ENCODE results near the gene CYP3A5.
"Not testable (repeated sequence)": the region's sequence is repeated elsewhere in the genome, so short reads cannot be mapped to it uniquely, and the experiment has no call there.

The CYP3A5 gene

GRCh38 chr7:99685871-99686608 is 6.2 kb upstream of the CYP3A5 start:
- DNase-seq (ENCODE audit: low spot score), result peak; percentile 45

- DNase-seq (ENCODE audit: low spot score), result no peak
Observed at GRCh38 chr7:99685129-99685758, 5.4 kb upstream of the CYP3A5 start.

- no peak for DNase-seq (ENCODE audit: low spot score)
Observed at GRCh38 chr7:99679032-99679399, 780 bp downstream of the CYP3A5 start.

- DNase-seq (ENCODE audit: low spot score), result no peak
Observed at GRCh38 chr7:99677648-99678045, 2.1 kb downstream of the CYP3A5 start.

GRCh38 chr7:99677013-99677647 is 2.7 kb downstream of the CYP3A5 start:
- DNase-seq (ENCODE audit: low spot score), result no peak

GRCh38 chr7:99674995-99675742 is 4.6 kb downstream of the CYP3A5 start:
- DNase-seq (ENCODE audit: low spot score), result no peak

- no peak for DNase-seq (ENCODE audit: low spot score)
Observed at GRCh38 chr7:99672573-99672972, 7.2 kb downstream of the CYP3A5 start.

GRCh38 chr7:99669782-99670181 is 10.0 kb downstream of the CYP3A5 start:
- DNase-seq (ENCODE audit: low spot score), result no peak

GRCh38 chr7:99668541-99668940 is 11.3 kb downstream of the CYP3A5 start:
- DNase-seq (ENCODE audit: low spot score), result no peak

- no peak for DNase-seq (ENCODE audit: low spot score)
Observed at GRCh38 chr7:99667179-99667578, 12.6 kb downstream of the CYP3A5 start.

- DNase-seq (ENCODE audit: low spot score), result no peak
Observed at GRCh38 chr7:99666013-99666395, 13.8 kb downstream of the CYP3A5 start.

- DNase-seq (ENCODE audit: low spot score), result peak; percentile 69
Observed at GRCh38 chr7:99665312-99666012, 14.3 kb downstream of the CYP3A5 start.

- not testable (repeated sequence) for DNase-seq (ENCODE audit: low spot score)
Observed at GRCh38 chr7:99657879-99658278, 21.9 kb downstream of the CYP3A5 start.

- not testable (repeated sequence) for DNase-seq (ENCODE audit: low spot score)
Observed at GRCh38 chr7:99654626-99655025, 25.2 kb downstream of the CYP3A5 start.

- DNase-seq (ENCODE audit: low spot score), result no peak
Observed at GRCh38 chr7:99653754-99654153, 26.0 kb downstream of the CYP3A5 start.

- DNase-seq (ENCODE audit: low spot score), result not testable (repeated sequence)
Observed at GRCh38 chr7:99653269-99653668, 26.5 kb downstream of the CYP3A5 start.

GRCh38 chr7:99652671-99653070 is 27.1 kb downstream of the CYP3A5 start:
- no peak for DNase-seq (ENCODE audit: low spot score)

GRCh38 chr7:99651290-99651689 is 28.5 kb downstream of the CYP3A5 start:
- no peak for DNase-seq (ENCODE audit: low spot score)

GRCh38 chr7:99648843-99649242 is 31.0 kb downstream of the CYP3A5 start:
- DNase-seq (ENCODE audit: low spot score), result no peak

GRCh38 chr7:99645590-99645989 is 34.2 kb downstream of the CYP3A5 start:
- DNase-seq (ENCODE audit: low spot score), result no peak

- no peak for DNase-seq (ENCODE audit: low spot score)
Observed at GRCh38 chr7:99644431-99644830, 35.4 kb downstream of the CYP3A5 start.

GRCh38 chr7:99643464-99643863 is 36.3 kb downstream of the CYP3A5 start:
- no peak for DNase-seq (ENCODE audit: low spot score)
